ENCODE results near the gene GNAI1.

The GNAI1 gene

DNA sequence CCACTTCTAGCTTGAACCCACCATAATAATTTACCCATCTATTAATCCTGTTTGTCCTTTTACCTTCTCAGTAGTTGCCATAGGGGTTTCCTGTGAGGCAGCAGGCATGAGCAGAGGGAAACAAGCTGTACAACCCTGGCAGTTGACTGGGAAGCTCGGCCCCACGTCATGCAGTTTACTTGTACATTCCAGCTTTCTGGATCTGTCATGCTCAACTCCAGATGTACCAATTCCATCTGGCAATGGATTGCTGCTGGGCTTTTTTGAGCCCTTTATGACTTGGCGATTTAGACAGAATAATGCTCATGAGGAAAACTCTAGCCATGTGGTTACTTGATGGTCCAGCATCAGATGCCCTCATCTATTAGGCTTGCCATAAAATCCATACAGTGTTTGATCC lies 112.5 kb downstream of the GNAI1 start:
- DNase-seq (ENCODE audit: low read depth in 1 of 2, low spot score in 1 of 2): no peak

GRCh38 chr7:80247891-80248290 lies 113.3 kb downstream of the GNAI1 start:
- DNase-seq (ENCODE audit: low read depth in 1 of 2, low spot score in 1 of 2): no peak

GRCh38 chr7:80249184-80249583 lies 114.6 kb downstream of the GNAI1 start:
- no peak for DNase-seq (ENCODE audit: low read depth in 1 of 2, low spot score in 1 of 2)

DNA sequence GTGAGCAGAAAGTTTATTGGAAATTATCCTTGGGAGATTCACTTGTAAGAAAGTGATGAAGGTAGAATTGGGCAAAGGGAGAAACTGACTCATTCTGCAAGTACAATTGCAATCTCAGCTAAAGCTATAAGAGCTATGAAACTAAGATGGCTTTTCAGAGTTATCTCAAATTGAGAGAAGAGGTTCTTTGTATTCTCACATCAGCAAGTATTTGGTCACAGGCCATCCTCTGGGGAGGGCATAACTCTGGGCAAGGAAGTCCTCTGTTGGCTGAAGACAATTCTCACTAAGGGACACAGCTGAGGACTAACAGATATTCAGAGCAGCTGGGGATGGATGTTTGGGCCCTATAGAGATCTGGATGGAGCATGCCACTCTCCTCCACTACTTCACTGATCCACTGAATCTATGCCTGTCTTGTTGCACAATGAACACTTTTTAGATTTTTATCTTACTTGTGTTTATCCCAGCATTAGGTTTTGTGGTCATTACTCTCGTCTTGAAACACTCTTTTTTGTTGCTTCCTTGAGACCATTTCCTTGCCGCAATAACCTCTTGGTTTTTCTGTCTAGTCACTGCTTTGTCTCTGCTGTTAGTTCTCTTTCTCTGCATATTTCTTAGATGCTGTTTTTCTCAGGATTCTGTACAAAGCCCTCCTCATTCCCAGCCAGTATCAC lies 115.1 kb downstream of the GNAI1 start:
- DNase-seq (ENCODE audit: low read depth in 1 of 2, low spot score in 1 of 2): no peak

DNA sequence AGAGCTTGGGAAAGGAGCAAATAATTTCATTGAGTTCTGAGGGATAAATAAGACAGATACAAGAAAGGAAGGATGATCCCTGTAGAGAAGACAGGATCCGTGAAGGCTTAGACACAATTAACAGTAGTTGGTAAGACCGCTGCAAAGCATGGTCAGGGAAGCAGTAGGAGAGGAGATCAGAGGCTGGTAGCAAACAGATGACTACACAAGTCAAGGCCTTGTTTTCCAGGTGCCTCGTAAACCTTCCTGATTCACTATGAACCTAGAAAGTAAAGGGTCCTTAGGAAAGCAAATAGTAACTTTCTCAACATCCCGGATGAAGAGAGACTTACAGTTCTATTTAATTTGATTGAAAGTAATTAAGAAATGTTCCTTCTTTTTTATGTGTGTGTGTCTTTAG lies 118.6 kb downstream of the GNAI1 start:
- no peak for DNase-seq (ENCODE audit: low read depth in 1 of 2, low spot score in 1 of 2)

DNA sequence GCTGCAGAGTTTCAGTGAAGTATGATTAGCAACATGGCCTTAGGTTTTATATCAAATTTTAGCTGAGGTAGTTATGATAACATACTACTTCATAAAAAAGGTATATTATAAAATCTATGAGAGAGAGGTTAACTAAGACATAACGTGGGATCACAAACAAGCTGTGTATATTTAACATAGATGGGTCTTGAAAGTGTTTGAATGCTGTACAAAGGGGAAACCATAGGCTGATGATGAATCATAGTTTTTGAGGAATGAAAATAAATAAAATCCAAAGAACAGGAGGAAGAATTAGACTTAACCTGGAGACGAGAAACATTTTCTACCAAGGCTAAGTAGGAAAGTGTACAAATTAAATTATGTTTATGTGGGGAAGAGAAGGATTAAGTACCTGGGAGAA lies 119.0 kb downstream of the GNAI1 start:
- no peak for DNase-seq (ENCODE audit: low read depth in 1 of 2, low spot score in 1 of 2)

- DNase-seq (ENCODE audit: low read depth in 1 of 2, low spot score in 1 of 2): no peak
These were observed 121.0 kb downstream of the GNAI1 start for GRCh38 chr7:80255656-80256055.

- DNase-seq (ENCODE audit: low read depth in 1 of 2, low spot score in 1 of 2): no peak
These were observed 123.1 kb downstream of the GNAI1 start for GRCh38 chr7:80257756-80258155.

DNA sequence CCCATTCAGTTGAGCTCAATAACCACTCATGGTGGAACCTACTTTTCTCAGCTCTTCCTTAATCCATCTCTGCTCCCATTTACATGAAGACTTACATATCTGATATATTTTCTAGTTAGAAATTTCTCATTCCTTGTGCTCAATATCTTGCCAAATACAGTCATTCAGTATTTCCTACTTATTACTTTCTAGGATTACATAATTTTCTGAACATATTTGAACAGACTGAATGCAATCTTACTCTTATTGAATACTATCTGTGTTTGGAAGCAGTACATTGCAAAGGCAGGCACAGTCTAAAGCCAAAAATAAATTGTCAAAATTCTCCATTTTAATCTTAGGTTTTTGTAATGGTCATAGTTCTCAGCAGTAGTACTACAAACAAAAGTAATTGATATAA lies 126.0 kb downstream of the GNAI1 start:
- no peak for DNase-seq (ENCODE audit: low read depth in 1 of 2, low spot score in 1 of 2)

DNA sequence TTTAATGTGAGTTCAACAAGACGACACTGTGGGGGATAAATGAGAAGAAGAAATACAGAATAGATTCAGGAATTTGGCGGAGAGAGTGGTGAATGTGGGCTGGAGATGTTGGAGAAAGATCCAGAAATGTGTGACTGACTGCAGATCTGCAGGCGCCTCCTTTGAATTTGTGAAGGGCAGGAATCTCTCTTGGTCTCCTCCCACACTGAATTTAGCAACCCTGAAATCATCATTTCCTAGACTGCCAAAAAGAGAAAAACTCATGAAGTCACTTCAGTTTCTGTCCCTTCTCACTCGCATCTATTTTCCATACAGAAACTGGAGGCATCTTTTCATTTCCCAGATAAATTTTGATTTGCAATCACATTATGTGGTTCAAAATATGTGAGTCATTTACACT lies 128.7 kb downstream of the GNAI1 start:
- DNase-seq (ENCODE audit: low read depth in 1 of 2, low spot score in 1 of 2): no peak

- no peak for DNase-seq (ENCODE audit: low read depth in 1 of 2, low spot score in 1 of 2)
These were observed 129.2 kb downstream of the GNAI1 start for GRCh38 chr7:80263821-80264220.

DNA sequence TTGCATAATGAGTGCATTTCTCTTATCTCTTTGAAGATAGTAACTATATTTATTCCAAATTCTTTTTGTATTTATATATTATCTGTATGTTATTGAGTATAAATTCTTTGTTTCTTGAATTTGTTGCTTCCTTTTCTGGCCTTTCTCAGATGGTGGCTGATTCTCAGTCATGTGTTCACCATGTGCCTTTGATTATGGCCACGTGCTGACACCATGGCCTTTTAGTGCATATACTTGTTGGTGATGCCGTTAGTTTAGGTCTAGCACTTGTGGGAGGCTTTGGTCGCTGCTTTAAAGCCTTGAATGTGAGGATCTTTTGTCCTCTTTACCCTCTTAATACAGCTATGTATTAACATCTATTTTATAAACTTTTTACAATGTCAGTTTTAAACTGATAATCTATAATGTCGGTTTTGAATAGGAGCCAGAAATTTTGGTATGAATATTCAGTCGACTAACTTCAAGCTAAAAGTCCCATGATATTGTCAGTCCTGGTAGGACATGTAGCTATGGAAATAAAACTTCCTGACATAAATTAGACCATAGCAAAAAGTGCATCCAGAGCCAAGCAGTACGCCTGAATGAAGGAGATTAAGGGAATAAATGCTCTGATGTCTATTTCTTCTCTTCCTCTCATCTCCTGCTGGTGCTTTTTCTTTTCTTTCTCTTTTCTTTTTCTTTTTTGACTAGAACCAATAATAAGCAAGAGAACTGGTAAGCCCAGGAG lies 130.3 kb downstream of the GNAI1 start:
- DNase-seq (ENCODE audit: low read depth in 1 of 2, low spot score in 1 of 2): no peak

DNA sequence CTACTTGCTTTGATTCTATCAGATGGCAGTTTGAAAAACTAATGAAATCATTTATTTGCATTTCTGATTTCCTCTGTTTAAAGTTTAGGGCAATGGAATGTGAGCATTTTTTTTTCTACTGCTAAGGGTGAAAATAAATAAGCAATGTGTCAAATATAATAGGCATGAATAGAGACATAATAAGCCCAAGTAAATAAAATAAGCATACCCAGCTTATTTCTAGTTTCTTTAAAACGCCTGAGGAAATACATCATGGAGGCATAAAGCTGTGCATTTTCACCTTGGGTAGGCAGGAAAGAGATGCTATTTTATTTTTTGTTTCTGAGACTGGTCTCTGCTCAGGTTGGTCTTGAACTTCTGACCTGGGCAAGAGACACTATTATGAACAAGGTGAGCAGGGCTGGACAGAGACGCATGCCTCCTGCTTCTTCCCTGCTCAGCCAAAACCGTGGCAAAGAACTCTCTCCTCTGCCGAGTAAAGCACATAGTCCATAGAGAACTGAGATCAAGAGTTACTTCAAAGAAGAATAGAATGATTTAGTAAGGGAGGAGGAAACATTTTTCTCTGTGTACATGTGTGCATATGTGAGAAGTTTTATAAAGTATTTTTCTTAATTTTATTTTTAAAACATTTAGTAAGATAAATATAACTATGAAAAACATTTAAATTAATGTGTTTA lies 138.1 kb downstream of the GNAI1 start:
- DNase-seq (ENCODE audit: low read depth in 1 of 2, low spot score in 1 of 2): no peak

- DNase-seq (ENCODE audit: low read depth in 1 of 2, low spot score in 1 of 2): no peak
These were observed 138.7 kb downstream of the GNAI1 start for GRCh38 chr7:80273327-80273726.

- DNase-seq (ENCODE audit: low read depth in 1 of 2, low spot score in 1 of 2): no peak
These were observed 140.6 kb downstream of the GNAI1 start for GRCh38 chr7:80275192-80275605.

Measured in activated CD4-positive, alpha-beta T cell treated with anti-CD3 and anti-CD28 coated beads, Interleukin-2, amount 50 U/mL, for 24 hours (primary cell).